HepG2 (cell line): ENCODE data around the gene NDOR1. TPM values are rescaled to one million over a fixed set of nuclear protein-coding genes. Genes with fewer than 3 reads are reported as not detected.

Source experiments
- ATAC-seq: fragments of 200-7000 bp; cut with Tn5 transposase; 3 replicates; pipeline ENCODE4 v1.9.1; 2020; ENCODE audit warnings: mild to moderate bottlenecking, moderate library complexity
- BruUV-seq: library from RNA; stranded (reverse); fragments of 400-500 nt; replicated peaks from 2 replicates; lab custom pipeline; 2021; lab: Mats Ljungman, UMichigan
- CTCF ChIA-PET: fragments of 300-600 bp; formaldehyde crosslinking; extraction: SDS; loops from one replicate; lab custom pipeline; 2021; ENCODE audit warnings: low total read pairs, inconsistent platforms, low intra/inter-chr PET ratio; lab: Yijun Ruan, JAX
- POLR2A ChIA-PET: fragments of 350-600 bp; sonication (Branson Sonifier 250); formaldehyde crosslinking; loops from one replicate; lab custom pipeline; 2020; ENCODE audit warnings: antibody characterized with exemption, inconsistent platforms; lab: Yijun Ruan, JAX
- DNase-seq: peaks from one replicate; pipeline ENCODE4 v3.0.0-alpha.2; 2015; ENCODE audit warnings: low spot score
- FAIRE-seq: peaks from 3 replicates; lab custom pipeline; 2011; peaks lifted over from hg19 to GRCh38; lab: Jason Lieb, UNC
- H2AFZ ChIP-seq: one replicate; pipeline ENCODE4 v1.6.1; 2011; ENCODE audit warnings: low read length, inconsistent platforms
- H3K27ac ChIP-seq: fragments of 300-600 bp; 3 replicates; pipeline ENCODE4 v1.8.0; 2011; ENCODE audit warnings: mixed run types, mild to moderate bottlenecking, mixed read lengths, low read length, inconsistent platforms; ENCODE audit not compliant: insufficient read depth; ENCODE audit errors: extremely low read length
- H3K27me3 ChIP-seq, 2 experiments: fragments of 200-600 bp in 1 of 2; 2 replicates in 1 of 2; 3 replicates in 1 of 2; pipeline versions ENCODE4 v1.6.0 to v1.8.0; 2011; ENCODE audit warnings: low read length in 2 of 2, mild to moderate bottlenecking in 2 of 2, moderate library complexity in 2 of 2, inconsistent platforms in 1 of 2; ENCODE audit not compliant: insufficient read depth in 2 of 2, control insufficient read depth in 1 of 2
- H3K36me3 ChIP-seq, 2 experiments: fragments of 200-600 bp in 1 of 2; replicated peaks in 1 of 2; 2 replicates in 1 of 2; 3 replicates in 1 of 2; pipeline versions ENCODE4 v1.5.1 to v1.8.0; 2011; ENCODE audit warnings: low read length in 2 of 2, inconsistent platforms in 1 of 2; ENCODE audit not compliant: insufficient read depth in 2 of 2, control insufficient read depth in 1 of 2
- H3K4me1 ChIP-seq: 2 replicates; pipeline ENCODE4 v1.5.1; 2012; ENCODE audit warnings: low read length, inconsistent platforms; ENCODE audit not compliant: insufficient read depth
- H3K4me2 ChIP-seq: 2 replicates; pipeline ENCODE4 v1.6.0; 2011; ENCODE audit warnings: low read depth, low read length, inconsistent platforms
- H3K4me3 ChIP-seq, 3 experiments: fragments of 200-600 bp in 1 of 3; sonication (generic), shearing (Covaris generic) in 1 of 3; replicated peaks in 1 of 3; 2 replicates each; pipeline ENCODE4 v1.5.1; 2011 to 2016; ENCODE audit warnings: low read length in 3 of 3, inconsistent platforms in 2 of 3, low read depth in 2 of 3, mild to moderate bottlenecking in 2 of 3, control low read depth in 1 of 3, mixed read lengths in 1 of 3; ENCODE audit not compliant: insufficient read depth in 1 of 3
- H3K79me2 ChIP-seq: one replicate; pipeline ENCODE4 v1.6.1; 2011; ENCODE audit warnings: low read length, inconsistent platforms; ENCODE audit not compliant: insufficient read depth
- H3K9ac ChIP-seq: 2 replicates; pipeline ENCODE4 v1.6.0; 2011; ENCODE audit warnings: mild to moderate bottlenecking, low read depth, low read length, inconsistent platforms; ENCODE audit not compliant: insufficient read depth
- H3K9me3 ChIP-seq: 2 replicates; pipeline ENCODE4 v1.5.1; 2012; ENCODE audit warnings: mild to moderate bottlenecking, low read length
- H4K20me1 ChIP-seq: 2 replicates; pipeline ENCODE4 v1.6.0; 2011; ENCODE audit warnings: inconsistent platforms, mild to moderate bottlenecking, low read length, moderate library complexity; ENCODE audit not compliant: insufficient read depth
- BRD4 ChIP-seq: sonication (generic); formaldehyde crosslinking; IDR thresholded peaks from 2 replicates; pipeline ENCODE4 v1.4.0; 2020; ENCODE audit warnings: missing genetic modification reagents
- CENPT ChIP-seq: sonication (generic); formaldehyde crosslinking; IDR thresholded peaks from 2 replicates; pipeline ENCODE4 v1.8.0; 2022; ENCODE audit warnings: low read depth, mild to moderate bottlenecking, moderate library complexity, missing genetic modification reagents
- GATAD1 ChIP-seq: IDR thresholded peaks from 2 replicates; pipeline ENCODE4 v1.6.1; 2016; ENCODE audit warnings: missing genetic modification reagents, missing compliant biosample characterization
- HMGXB3 ChIP-seq: sonication (generic); formaldehyde crosslinking; IDR thresholded peaks from 2 replicates; pipeline ENCODE4 v1.4.0; 2020; ENCODE audit warnings: missing genetic modification reagents, borderline replicate concordance
- JUND ChIP-seq: sonication (generic); formaldehyde crosslinking; IDR thresholded peaks from 2 replicates; pipeline ENCODE4 v1.8.0; 2022; ENCODE audit warnings: mild to moderate bottlenecking, missing genetic modification reagents
- KDM5B ChIP-seq: sonication (generic); formaldehyde crosslinking; IDR thresholded peaks from 2 replicates; pipeline ENCODE4 v1.4.0; 2020; ENCODE audit warnings: missing genetic modification reagents, mild to moderate bottlenecking, borderline replicate concordance
- SAP130 ChIP-seq: IDR thresholded peaks from 2 replicates; pipeline ENCODE4 v1.6.1; 2016; ENCODE audit warnings: low read depth
- SIN3A ChIP-seq: IDR thresholded peaks from 2 replicates; pipeline ENCODE4 v1.6.1; 2011; ENCODE audit warnings: low read depth, mild to moderate bottlenecking, control low read depth, low read length, borderline replicate concordance
- SPEN ChIP-seq: sonication (generic); formaldehyde crosslinking; IDR thresholded peaks from 2 replicates; pipeline ENCODE4 v1.5.1; 2020; ENCODE audit warnings: low read depth, mild to moderate bottlenecking, missing genetic modification reagents
- UBTF ChIP-seq: sonication (generic); formaldehyde crosslinking; IDR thresholded peaks from 2 replicates; pipeline ENCODE4 v1.4.0; 2020; ENCODE audit warnings: mild to moderate bottlenecking, missing genetic modification reagents
- ZNF275 ChIP-seq: sonication (generic); formaldehyde crosslinking; IDR thresholded peaks from 2 replicates; pipeline ENCODE4 v1.8.0; 2022; ENCODE audit warnings: missing genetic modification reagents, mild to moderate bottlenecking, inconsistent platforms, borderline replicate concordance
- ZSCAN21 ChIP-seq: sonication (generic); formaldehyde crosslinking; IDR thresholded peaks from 2 replicates; pipeline ENCODE4 v1.8.0; 2022; ENCODE audit warnings: mild to moderate bottlenecking, missing genetic modification reagents, moderate library complexity, borderline replicate concordance
- WGBS: methylation state at CpG from one replicate; pipeline ENCODE4 v1.1.6; 2017; ENCODE audit warnings: low lambda C conversion rate; 5-methylcytosine and 5-hydroxymethylcytosine counted together
- in situ Hi-C: cut with HindIII; loops from 2 replicates; pipeline ENCODE4 v1.10.0; 2017; ENCODE audit warnings: low pct_unique_long_range_greater_than_20kb; ENCODE audit not compliant: extremely low pct_ligation_motif_present
- intact Hi-C: fragments of 100-400 bp; cut with micrococcal nuclease; formaldehyde crosslinking; loops from one replicate; pipeline ENCODE4 v1.10.0; 2022; ENCODE audit not compliant: unreplicated experiment
- polyA plus RNA-seq, 8 experiments: library from polyadenylated mRNA; depleted of rRNA in 3 of 8; stranded (reverse) in 7 of 8; unstranded in 1 of 8; fragments of >200 nt; fragmentation: Illumina TruSeq in 4 of 8; extraction: Trizol in 4 of 8; gene quantifications; 2 replicates each; pipeline versions ENCODE4 v1.2.1 to v1.2.3, GENCODE V29; 2011 to 2016; ENCODE audit warnings: low read depth in 4 of 8, missing spikeins in 1 of 8, mixed read lengths in 1 of 8; ENCODE audit not compliant: insufficient read depth in 1 of 8
- total RNA-seq, 5 experiments: library from RNA; depleted of rRNA; stranded (reverse); fragments of >200 nt; fragmentation: Illumina TruSeq; extraction: Trizol; gene quantifications; 2 replicates each; pipeline ENCODE4 v1.2.3, GENCODE V29; 2016; ENCODE audit warnings: low read depth in 1 of 5

The NDOR1 gene
- total and polyA plus RNA-seq, 2 of the 13 experiments (the other 11 are each of a cell fraction or from before 2014, with no cell fraction given), result 3.6 to 8.7 TPM

- peak; percentile 54 for TF ChIP-seq SPEN (CRISPR knock-in tag)
- peak; percentile 59; the same call in 1 of the 2 replicates for TF ChIP-seq SAP130 (CRISPR knock-in tag)
- TF ChIP-seq KDM5B (CRISPR knock-in tag), result peak; percentile 29; the same call in 1 of the 2 replicates
- TF ChIP-seq GATAD1 (CRISPR knock-in tag), result peak; percentile 86
Observed at GRCh38 chr9:137254624-137255447, 49.3 kb downstream of the NDOR1 start, which contains the start of gene NELFB (continued).

GRCh38 chr9:137255448-137256114 lies 50.1 kb downstream of the NDOR1 start:
- TSS peak; percentile 61 for BruUV-seq
- no peaks in the 10 kb centered on the region; a peak in 1 of 5 replicates for H3K27me3 ChIP-seq
- intact Hi-C loops (no loop called here), in situ Hi-C loops (no loop called here)
- H3K4me2 ChIP-seq, result peak overlapping the region; percentile 91
- H3K27ac ChIP-seq, result peak overlapping the region; percentile 62
- 4% methylated on average over 5 of the region's 51 CpGs for WGBS
- no peak for FAIRE-seq
- peaks cover 18% of the 10 kb centered on the region for H3K79me2 ChIP-seq
- H3K4me1 ChIP-seq, result peaks cover 50% of the 10 kb centered on the region
- DNase-seq, result peak; percentile 46
- peak overlapping the region; percentile 81 for H3K9ac ChIP-seq
- no peak overlapping the region for H2AFZ ChIP-seq
- POLR2A ChIA-PET, result interaction anchor here (1.1 to 14.2 kb wide), 8 partner anchors 13 to 167 kb away, joined by 3 to 317 read pairs (median 9); partner anchors contain the start of genes ANAPC2, EXD3, NOXA1 and SSNA1
- peaks cover 11 to 17% of the 10 kb centered on the region in 2 experiments; a peak in 4 of 5 replicates for H3K36me3 ChIP-seq
- CTCF ChIA-PET, result no interaction called here
- peak overlapping the region; percentile 91 to 98 (median 91) for H3K4me3 ChIP-seq
- H4K20me1 ChIP-seq, result no peaks in the 10 kb centered on the region
- no peaks in the 10 kb centered on the region for H3K9me3 ChIP-seq
- peak; percentile 19 for ATAC-seq
- peak; percentile 11; the same call in 1 of the 2 replicates for TF ChIP-seq BRD4 (CRISPR knock-in tag)
- 0 out of 2 replicates have a peak, but pooled peaks have one; percentile 53 for TF ChIP-seq SIN3A
- no peak for TF ChIP-seq ZNF275 (CRISPR knock-in tag)
- no peak for TF ChIP-seq HMGXB3
- TF ChIP-seq UBTF, result peak; percentile 74; the same call in 1 of the 2 replicates
- peak; percentile 18; the same call in 1 of the 2 replicates for TF ChIP-seq ZSCAN21 (CRISPR knock-in tag)
- TF ChIP-seq CENPT (CRISPR knock-in tag), result no peak
- TF ChIP-seq JUND (CRISPR knock-in tag), result no peak
